ENCODE data around the gene TMTC2.
"Not testable (repeated sequence)": the region's sequence is repeated elsewhere in the genome, so short reads cannot be mapped to it uniquely, and the experiment has no call there.

TMTC2 gene

DNA sequence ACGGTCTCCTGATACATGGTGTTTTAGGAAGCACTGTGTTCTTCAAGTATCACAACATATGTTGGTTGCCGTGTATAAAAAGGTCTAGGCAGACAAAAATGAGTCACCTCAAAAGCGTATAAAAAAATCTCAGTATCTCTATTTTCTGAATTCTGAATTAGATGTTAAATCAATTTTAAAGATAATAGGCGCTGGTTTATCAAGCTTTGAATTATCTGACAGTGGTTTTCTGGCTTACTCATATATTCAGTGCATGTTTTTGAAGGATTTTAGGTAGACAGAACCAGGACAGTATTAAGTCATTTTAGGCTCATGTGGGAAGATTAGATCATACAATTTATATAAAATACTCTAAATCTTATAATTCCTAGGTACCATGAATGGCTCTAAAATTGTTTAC lies 110.8 kb downstream of the TMTC2 start:
- no peak for DNase-seq

DNA sequence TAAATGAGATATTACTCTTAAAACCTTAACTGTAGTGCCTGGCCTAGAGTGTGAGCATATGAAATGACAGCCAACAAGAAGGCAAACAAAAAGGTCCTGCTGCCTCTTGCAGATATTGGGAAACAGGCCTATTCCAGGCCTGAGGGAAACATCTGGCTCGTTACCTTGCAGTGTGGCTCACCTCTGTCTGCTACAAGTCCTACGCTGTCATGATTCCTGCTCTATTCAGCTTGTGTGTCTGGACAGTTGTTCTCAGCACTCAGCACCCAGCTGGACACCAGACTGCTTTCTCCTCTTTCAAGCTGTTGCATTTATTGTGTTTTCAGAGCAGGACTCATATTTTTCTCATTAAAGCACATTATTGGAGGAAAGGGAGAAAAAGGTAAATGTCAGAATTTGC lies 113.5 kb downstream of the TMTC2 start:
- DNase-seq: no peak

DNA sequence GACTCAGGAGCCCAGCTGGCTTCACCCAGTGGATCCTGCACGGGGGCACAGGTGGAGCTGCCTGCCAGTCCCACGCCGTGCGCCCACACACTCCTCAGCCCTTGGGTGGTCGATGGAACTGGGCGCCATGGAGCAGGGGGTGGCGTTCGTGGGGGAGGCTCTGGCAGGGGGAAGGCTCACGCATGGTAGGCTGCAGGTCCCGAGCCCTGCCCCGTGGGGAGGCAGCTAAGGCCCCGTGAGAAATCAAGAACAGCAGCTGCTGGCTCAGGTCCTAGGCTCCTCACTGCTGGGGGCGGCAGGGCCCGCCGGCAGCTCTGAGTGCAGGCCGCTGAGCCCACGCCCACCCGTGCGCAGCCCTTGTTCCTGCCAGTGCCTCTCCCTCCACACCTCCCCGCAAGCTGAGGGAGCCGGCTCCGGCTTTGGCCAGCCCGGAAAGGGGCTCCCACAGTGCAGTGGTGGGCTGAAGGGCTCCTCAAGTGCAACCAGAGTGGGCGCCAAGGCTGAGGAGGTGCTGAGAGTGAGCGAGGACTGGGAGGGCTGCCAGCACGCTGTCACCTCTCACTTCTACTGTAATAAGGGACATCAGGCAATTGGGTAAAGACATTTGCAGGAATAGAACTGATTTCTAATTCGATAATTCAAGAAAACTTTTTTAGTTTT lies 115.4 kb downstream of the TMTC2 start:
- no peak for DNase-seq

DNA sequence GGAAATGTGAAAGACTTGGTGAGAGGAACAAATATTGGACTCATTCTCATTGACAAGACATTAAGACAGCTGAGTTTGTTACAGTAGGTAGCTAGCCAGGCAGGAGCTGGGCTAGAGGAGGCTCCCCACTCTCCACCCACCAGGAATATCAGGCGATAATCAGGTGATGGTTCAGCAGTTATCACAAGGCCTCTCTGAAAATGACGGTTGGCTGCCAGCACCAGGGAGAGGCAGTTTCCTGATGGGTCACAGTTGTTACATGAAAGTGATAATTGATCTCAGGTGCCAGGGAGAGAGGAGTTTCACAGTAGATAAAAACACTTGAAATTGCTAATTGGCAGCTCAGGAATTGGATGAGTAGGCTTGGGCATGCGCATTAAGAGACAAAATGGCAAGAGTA lies 116.5 kb downstream of the TMTC2 start:
- no peak for DNase-seq

DNA sequence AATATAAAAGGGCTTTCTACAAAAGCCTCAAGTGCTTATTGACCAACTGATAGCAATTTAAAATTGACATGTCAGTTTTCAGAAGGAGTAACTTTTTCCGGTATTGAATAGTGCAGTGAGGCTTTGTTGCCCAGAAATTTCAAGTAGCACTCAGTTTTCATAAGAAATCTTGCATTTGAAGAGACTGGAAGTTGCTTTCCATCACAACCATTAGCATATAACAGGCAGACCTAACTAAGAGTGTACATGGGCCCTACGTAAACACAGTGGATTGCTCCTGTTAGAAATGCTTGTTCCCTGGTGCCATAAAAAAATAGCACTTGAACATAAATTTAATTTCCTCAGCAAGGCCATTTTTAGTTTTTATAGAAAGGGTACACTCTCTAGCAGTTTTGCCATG lies 117.9 kb downstream of the TMTC2 start:
- no peak for DNase-seq

DNA sequence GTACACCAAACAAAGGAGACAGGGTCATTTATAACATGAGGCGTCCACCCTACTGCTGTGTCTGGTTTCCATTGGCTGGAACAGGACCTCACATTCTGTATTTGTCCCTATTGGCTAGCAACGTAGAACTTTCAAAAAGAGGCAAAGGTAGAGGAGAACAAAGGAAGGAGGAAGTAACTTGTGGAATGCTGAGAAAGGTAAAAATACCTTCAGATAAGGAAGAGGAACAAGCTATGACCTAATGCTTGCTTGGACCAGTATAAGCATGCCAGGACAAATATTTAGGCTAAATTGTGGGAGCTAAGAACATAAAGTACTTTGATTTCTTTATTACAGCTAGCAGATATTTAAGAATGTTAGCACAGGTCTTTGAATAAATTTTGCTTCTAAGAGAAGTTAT lies 118.3 kb downstream of the TMTC2 start:
- DNase-seq: not testable (repeated sequence)

DNA sequence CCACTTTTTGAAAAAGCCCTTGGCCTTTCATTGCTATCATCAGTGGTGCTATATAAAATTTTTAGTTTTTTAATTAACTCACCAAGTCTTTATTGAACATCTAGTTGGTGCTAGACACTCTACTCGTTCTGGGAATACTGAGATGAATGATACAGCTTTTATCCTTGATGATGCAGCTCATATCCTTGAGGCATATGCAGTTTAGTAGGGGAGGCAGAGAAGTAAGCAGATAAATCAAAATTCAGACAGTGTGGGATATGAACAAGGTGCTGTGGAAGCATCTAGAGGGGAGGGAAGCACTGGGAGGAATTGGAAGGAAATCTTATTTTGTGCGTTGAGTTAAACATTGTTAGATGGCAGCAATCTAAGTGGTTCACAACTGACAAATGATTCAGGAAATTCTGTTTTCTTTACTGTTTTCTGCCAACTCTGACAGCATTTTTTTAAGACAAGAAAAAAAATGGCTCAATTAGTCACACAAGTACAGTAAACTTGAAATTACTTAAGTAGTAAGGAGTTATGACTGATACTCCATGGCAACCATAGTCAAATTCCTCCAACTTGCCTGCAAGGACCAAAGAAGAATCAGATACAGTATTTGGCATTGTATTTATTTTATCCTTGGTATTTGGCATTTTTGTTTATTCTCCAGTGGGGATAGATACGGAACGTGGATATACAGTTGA lies 119.2 kb downstream of the TMTC2 start:
- no peak for DNase-seq

DNA sequence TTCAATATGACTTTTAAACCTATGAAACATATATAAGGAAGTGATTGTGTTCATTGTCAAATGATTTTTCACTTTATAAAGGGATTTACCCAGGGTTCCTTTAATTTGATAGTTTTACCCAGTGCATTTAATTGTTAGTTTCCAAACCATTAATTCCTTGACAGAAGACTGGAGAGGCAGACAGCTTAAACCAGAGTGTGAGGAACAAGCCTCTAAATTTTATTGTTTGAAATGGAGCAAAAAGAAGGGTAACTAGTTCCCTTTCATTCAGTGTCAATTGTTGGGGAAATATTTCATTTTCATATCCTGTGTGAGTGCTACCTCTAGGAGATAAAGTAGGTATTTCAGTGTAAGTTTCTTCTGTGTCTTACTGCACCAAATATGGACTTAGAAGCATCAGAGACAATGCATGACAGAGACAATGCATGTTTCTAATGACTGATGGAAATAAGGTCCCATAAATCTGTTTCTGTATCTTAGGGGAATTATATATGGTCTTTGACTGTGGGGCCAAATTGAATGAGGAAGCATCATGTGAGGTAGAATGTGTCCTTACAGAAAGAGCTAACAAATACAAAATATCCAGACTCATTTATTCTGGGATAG lies 120.5 kb downstream of the TMTC2 start:
- no peak for DNase-seq

DNA sequence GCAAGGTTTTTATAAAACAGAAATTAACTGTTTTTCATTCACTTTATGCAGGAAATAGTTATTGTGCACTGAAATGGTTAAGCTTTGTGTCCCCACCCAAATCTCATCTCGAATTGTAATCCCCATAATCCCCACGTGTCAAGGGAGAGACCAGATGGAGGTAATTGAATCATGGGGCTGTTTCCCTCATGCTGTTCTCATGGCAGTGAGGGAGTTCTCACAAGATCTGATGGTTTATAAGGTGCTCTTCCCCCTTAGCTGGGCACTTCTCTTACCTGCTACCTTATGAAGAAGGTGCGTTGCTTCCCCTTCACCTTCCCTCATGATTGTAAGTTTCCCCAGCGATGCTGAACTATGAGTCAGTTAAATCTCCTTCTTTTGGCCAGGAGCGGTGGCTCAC lies 123.9 kb downstream of the TMTC2 start:
- no peak for DNase-seq

DNA sequence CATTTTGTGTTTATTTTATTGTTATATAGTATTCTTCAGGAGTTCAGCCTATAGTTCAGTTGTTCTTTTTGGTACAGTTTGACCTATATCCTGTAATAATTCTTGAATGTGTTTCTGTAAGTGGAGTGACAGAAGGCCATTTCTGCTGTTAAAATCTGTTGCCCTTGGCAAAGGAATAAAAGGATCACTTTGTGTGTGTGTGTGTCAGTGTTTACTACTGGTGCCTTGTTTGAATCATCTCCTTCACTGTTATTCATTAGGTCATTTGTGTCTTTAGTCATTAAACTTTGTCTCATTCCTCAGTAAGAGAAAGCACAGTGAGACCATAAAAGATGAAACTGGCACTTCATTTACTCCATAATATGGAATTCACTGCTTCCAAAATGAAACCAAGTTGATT lies 130.7 kb downstream of the TMTC2 start:
- DNase-seq: peak in 2 of 3 donors; percentile 12 to 20

DNA sequence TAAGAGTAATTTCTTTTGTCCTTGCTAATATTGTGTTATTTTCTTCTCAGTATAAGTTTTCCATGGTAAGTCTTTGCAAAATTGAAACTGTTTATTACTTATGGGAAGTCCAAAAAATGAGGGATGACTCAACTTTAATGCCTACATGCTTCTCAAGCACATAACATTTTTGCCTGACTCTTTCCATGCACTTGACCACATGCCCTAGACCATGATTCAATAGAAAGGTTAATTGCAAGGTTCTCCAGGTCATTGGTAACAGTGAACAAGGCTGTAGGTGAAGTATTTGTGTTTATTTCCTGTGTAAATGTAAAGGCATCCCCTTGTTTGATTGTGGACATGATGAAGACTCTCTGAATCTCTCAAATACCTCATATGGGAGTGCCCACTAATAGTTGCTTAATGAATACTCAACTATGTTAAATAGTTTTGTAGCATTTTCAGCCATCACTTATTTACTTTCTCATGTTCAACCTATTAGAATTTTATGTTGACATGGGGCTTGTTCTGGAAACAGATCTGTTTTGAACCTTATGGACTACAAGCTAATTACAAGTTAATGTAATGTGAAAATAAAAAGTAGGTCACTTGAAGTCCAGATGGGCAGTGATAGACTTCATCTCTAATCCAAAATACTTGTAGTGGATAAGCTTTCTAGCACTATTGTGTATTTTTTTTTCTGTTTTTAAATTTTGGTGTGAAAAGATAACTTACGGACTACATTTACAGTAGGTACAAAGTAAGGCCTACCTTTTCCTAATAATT lies 131.7 kb downstream of the TMTC2 start:
- peak; percentile 22 to 57 (median 46) for DNase-seq

DNA sequence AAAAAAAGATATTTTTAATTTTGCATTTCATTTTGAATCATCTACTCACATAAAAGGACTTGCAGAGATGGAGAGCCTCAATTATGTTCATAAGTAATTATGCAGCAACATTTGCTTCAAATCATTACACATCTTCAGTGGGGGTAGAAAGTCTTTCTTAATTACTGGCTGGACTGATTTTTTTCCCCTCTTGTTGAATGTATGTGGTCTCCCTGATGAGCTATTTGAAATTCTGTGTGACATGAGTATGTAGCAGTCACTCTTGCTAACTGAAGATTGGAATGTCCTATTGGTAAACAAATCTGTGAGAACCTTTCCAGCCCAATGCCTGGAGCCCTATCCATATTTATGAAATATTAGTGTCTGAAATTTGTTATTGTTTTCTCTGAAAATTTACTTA lies 139.8 kb downstream of the TMTC2 start:
- DNase-seq: no peak

DNA sequence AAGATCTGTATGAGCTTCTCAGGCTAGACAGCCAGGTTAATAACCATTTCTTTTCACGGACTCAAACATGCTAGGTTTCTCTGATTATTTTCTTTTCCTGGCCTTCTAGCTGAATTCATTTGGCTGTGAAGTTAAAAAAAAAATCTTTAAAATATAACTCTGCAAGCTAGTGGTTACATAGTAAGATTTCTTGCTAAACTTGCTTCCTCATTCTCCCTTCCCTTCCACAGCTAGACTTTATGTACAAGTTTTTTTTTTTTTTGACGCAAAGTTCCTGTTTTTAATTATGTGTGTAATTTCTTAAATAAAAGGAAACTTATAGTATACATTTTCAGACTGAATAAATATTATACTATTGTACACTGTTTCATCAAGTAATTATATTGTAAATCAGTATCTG lies 145.4 kb downstream of the TMTC2 start:
- peak; percentile 46 to 86 (median 79) for DNase-seq

DNA sequence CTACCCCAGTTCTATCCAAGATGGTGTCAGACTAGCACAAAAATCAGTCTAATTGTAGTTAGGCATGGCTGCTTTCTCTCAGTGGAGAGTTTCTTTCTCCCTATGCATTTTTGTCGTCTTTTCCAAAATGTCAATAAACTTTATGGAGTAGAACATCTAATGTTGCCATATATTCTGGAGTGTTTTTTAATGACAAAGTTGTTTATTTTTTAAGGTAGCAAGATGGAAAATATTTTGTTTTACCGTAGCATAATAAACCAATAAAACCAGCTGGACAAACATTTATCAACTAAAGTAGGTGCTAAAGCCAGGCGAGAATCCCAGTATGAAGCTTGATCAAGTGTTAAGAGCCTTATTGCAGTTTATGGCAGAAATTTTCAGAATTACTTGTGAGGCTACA lies 146.3 kb downstream of the TMTC2 start:
- DNase-seq: no peak

DNA sequence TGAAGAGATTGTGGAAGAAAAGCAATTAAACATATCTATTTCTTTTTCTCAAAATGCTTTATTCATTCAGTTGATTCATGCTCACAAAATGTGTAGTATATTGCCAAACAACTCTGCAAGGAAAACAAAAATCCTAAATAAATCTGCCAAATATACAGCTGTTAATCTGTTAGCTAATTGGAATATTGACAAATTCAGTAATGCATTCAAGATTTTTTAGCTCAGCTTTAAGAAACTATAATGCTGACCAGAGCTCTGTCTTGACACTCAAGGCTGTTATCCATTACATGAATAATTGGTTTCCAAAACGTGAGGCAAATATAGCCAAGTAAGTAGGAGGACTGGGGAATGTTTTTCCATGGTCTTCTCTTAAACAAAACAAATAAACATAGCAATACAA lies 146.8 kb downstream of the TMTC2 start:
- no peak for DNase-seq

DNA sequence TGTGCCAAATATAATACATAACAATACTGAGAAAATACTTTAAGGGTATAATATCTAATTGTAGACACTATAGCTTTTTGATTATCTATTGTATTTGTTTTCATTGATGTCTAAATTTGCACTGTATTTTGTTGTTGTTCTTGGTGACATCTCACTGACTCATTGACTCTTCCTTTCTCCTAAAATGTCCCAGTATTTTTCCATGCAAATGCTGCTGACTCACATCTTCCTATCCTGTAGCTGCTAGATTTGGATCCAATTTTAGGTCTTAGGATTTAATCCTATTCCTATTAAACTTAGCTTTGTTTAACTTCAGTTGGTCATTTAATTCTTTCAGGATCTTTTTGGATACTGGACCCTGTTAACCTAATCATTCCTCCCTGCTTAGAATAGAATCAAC lies 148.5 kb downstream of the TMTC2 start:
- DNase-seq: no peak

DNA sequence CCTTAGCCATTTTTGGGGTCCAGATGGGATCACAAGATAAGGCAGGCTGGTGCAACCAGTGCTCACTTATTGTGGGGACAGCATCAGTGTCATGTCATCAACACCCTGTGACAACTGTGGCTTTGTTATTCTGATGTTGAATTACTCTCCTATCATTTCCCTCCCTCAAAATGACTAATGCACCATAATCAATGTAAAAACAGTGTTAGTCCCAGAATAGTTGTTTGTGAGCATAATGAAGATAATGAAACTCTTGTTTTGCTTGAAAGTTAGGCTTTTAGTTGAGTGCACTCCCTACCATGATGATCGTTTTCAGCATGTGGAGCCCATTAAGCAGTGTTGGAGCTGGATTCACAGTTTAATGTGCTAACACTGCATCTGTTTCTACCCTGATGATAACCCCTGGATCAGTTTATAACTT lies 151.4 kb downstream of the TMTC2 start:
- no peak for DNase-seq

DNA sequence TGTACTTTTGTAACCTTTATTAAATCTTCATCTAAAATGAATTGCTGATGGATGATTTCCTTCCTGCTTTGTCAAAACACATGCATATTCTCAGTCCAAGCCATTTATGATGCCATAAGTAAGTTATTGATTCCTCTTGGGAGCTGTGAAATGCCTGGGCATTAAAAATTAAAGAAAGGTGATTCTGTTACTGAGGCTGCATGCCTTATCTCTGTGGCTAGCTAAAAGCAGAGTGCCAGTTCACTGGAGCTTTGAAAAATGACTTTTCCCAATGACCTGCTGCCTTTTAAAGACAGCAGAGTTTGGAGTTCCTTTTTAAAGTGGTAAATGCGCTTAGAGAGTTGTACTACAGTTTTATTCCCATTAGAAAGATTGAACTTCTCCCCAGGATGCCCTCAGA lies 152.1 kb downstream of the TMTC2 start:
- DNase-seq: no peak

DNA sequence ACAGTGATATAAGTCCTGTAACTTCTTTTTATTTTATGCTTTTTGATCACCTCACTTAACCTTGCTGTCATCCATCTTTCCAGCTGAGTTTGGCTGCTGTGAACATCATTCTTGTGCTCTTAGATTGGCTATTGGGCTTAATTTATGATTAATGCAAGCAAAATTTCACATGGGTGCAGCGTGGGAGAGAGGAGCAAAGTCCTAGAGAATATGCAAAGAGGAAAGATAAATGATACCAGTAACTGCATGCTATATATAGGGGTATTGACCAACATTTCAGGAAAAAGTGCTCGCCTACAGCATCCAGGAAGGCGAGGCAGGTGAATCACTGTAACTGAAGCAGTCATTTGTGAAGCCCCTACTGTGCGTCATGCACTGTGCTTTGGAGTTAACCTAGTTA lies 153.1 kb downstream of the TMTC2 start:
- DNase-seq: no peak

DNA sequence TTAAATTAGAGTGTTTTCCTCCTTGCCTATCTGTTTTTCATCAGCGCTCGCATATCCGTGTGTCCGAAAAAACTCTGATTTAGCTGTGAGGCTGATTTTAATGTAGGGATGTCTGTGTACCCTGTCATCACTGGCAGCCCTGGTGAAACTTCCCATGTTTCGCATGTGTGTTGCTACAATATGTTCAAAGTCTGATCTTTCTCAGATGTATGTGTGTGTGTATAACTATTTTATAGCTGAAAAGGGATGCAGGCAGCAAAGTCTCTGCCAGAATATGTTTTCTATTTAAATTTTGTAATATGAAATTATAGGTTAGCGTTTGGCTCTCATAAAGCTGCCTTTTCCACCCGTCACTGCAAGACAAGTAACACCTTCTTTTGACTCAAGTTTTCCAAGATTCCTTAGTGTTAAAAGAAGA lies 154.8 kb downstream of the TMTC2 start:
- no peak for DNase-seq

DNA sequence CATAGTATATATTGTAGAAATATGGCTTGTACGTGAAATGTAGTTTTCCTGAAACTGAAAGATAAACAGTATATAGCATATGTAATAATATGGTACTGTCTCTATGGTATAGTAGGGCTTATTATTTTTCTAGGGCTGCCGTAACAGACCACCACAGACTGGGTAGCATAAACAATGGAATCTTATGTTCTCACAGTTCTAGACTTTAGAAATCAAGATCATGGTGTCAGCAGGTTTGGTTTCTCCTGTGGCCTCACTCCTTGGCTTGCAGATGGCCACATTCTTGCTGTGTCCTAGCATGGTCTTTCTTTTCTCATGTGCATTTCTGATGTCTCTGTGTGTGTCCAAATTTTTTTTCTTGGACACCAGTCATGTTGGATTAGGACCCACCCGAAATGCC lies 155.8 kb downstream of the TMTC2 start:
- no peak for DNase-seq

DNA sequence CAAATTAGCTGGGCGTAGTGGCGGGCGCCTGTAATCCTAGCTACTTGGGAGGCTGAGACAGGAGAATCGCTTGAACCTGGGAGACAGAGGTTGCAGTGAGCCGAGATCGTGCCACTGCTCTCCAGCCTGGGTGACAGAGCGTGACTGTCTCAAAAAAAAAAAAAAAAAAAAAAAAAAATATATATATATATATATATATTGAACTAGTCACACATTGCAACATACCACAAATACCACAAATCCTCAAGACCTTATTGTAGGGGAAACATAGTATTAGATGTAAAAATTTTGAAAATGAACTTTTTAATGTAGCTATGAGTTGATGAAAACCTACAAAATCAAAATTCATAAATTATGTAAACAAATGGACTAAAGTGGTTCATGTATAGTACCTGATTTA lies 158.4 kb downstream of the TMTC2 start:
- peak in 2 of 3 donors; percentile 29 to 34 for DNase-seq

DNA sequence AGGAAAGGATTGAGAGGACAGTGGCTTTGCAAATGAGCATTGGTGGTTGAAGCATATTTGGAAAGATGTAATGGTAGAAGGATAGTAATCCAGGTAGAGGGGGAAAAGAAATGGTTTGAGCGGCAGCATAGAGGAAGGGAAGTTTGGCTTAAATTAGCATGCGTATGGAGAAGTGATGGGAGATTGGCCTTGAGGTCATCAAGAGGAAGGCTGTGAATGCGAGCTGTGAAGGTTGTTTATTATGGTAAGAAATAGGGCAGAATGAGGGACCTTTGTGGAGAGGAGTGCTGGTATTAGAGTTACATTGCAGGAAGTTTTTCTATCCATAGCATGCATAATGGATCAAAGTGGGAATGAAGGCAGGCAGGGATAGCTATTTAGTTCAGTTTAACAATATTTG lies 162.1 kb downstream of the TMTC2 start:
- DNase-seq: peak in 1 of 3 donors; percentile 28

DNA sequence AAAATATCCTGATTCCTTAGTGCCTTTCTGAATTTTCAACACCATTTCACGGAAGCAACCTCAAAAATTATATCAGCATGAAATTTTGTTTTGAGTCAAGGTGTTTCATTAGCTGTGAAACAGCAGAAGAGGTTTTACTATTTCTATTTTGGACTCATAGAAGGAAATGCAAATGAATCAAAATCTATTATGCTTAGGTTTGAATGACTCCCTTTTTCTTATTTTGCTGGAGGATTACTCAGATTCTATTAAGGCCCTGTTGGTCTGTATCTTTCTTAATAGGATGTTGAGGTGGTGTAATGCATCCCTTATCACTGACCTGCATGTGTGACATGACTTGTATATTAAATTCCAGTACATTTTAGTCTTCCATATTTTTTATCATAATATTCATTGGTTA lies 165.8 kb downstream of the TMTC2 start:
- no peak for DNase-seq

Measured in suppressor macrophage treated with lipopolysaccharide for 1 hour (primary cell).